Skeletal muscle satellite cell (primary cell): Measurements from ENCODE around the gene NOL12.
A peak's percentile ranks its signal among the peaks of the same experiment; 100 is the strongest.
"Not testable (repeated sequence)": the region's sequence is repeated elsewhere in the genome, so short reads cannot be mapped to it uniquely, and the experiment has no call there.

Experiments used
- H3K27me3 ChIP-seq: 2 replicates; pipeline ENCODE4 v1.7.0; 2013; ENCODE audit warnings: low read length; ENCODE audit not compliant: control insufficient read depth, insufficient read depth
- H3K36me3 ChIP-seq: 2 replicates; pipeline ENCODE4 v1.7.0; 2013; ENCODE audit warnings: mild to moderate bottlenecking, control low read depth, low read length; ENCODE audit not compliant: insufficient read depth
- H3K4me1 ChIP-seq: 2 replicates; pipeline ENCODE4 v1.7.0; 2013; ENCODE audit warnings: low read length; ENCODE audit not compliant: control insufficient read depth, insufficient read depth
- H3K4me2 ChIP-seq: 2 replicates; pipeline ENCODE4 v1.7.0; 2013; ENCODE audit warnings: mild to moderate bottlenecking, low read length
- H3K4me3 ChIP-seq: 2 replicates; pipeline ENCODE4 v1.7.0; 2013; ENCODE audit warnings: low read length
- H3K9ac ChIP-seq: 2 replicates; pipeline ENCODE4 v1.7.0; 2013; ENCODE audit warnings: mild to moderate bottlenecking, low read depth, low read length, moderate library complexity
- H3K9me3 ChIP-seq: replicated peaks from 2 replicates; pipeline ENCODE4 v1.7.0; 2013; ENCODE audit warnings: mild to moderate bottlenecking, control low read depth, low read length

NOL12 gene

DNA sequence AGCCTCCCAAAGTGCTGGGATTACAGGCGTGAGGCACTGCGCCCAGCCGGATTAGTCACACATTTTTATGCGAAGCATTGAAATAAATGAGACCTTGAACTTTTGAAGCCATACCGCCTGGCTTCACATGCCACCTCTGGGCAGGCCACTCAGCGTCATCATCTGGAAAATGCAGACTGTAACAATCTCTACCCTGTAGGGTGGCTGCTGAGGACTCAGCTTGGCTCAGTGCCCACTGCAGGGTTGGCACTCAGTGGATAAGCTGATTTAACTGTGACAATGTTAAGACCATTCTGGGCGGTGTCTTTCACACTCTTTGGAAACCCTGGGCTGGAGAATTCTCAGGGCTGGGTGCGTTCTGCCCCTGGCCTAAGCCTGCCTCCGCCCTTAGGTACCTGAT is 38.2 kb upstream of the NOL12 start:
- Histone ChIP-seq H3K27me3 (no peaks in the 10 kb centered on the region), H3K4me1 (peaks cover 6% of the 10 kb centered on the region), H3K9ac (no peak overlapping the region), H3K36me3 (peaks cover 5% of the 10 kb centered on the region), H3K4me3 (no peak overlapping the region), H3K9me3 (no peaks in the 10 kb centered on the region), H3K4me2 (no peak overlapping the region)

DNA sequence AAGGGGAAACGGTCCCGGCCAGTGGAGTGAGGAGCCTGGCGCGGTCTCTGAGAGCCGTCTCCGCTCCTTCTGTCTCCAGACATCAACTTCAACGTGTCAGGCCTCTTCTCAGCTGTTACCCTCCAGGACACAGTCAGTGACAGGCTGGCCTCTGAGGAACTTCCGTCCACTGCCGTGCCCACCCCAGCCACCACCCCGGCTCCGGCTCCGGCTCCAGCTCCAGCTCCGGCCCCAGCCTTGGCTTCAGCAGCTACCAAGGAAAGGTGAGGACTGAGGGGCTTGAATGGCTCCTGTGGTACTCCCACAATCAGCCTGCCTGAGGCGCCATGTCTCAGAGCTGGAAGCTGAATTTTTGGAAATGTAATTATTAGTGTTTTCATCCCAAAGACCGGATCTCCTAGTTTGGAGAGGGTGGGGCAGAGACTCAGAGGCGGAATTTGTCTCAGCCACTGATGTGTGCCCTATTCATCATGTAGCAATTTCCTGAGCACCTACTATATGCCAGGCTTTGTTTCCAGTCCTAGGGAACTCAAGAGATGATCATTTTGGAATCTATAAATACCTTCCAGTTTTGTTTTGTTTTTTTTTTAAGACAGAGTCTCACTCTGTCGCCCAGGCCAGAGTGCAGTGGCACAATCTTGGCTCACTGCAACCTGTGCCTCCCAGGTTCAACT is 35.5 kb upstream of the NOL12 start:
- H3K36me3 ChIP-seq, result peaks cover 5% of the 10 kb centered on the region
- H3K4me1 ChIP-seq, result peaks cover 6% of the 10 kb centered on the region
- no peak overlapping the region for H3K4me2 ChIP-seq
- no peak overlapping the region for H3K4me3 ChIP-seq
- no peaks in the 10 kb centered on the region for H3K9me3 ChIP-seq
- no peak overlapping the region for H3K9ac ChIP-seq
- no peaks in the 10 kb centered on the region for H3K27me3 ChIP-seq

DNA sequence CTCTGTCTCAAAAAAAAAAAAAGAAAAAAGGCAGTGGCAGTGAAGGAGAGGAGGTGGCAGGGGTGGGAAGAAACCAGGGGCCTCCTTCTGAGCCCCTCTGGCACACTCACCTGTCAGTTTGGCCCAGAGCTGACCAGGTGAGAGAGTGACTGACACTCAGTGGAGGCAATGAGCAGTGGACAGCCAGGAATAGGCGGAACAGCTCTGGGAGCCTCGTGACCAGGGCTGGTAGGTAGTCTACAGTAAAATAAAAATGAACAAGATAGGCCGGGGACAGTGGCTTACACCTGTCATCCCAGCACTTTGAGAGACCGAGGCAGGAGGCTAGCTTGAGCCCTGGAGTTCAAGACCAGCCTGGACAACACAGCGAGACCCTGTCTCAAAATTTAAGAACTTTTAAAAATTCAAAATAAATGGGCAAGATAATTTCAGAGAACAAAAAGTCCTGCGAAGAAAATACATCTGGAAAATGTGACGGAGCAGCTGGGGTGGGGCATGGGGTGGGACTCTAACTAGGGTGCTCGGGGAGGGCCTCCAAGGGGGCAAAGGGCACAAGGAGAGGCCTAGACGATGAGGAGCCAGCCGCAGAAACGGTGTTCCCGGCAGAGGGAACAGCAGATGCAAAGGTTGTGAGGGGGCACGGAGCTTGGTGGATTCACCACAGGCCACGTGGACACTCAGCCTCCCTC is 31.4 kb upstream of the NOL12 start:
- H3K4me3 ChIP-seq, result no peak overlapping the region
- H3K4me1 ChIP-seq, result peaks cover 13% of the 10 kb centered on the region
- H3K9me3 ChIP-seq, result no peaks in the 10 kb centered on the region
- H3K9ac ChIP-seq, result no peak overlapping the region
- H3K36me3 ChIP-seq, result peaks cover 5% of the 10 kb centered on the region
- no peak overlapping the region for H3K4me2 ChIP-seq
- H3K27me3 ChIP-seq, result no peaks in the 10 kb centered on the region

GRCh38 chr22:37655252-37655563 is 30.9 kb upstream of the NOL12 start:
- no peak overlapping the region for H3K4me2 ChIP-seq
- no peaks in the 10 kb centered on the region for H3K9me3 ChIP-seq
- H3K36me3 ChIP-seq, result peaks cover 2% of the 10 kb centered on the region
- H3K4me1 ChIP-seq, result peaks cover 18% of the 10 kb centered on the region
- H3K9ac ChIP-seq, result no peak overlapping the region
- no peaks in the 10 kb centered on the region for H3K27me3 ChIP-seq
- H3K4me3 ChIP-seq, result no peak overlapping the region

- H3K4me1 ChIP-seq, result peaks cover 32% of the 10 kb centered on the region
- not testable (repeated sequence) for H3K27me3 ChIP-seq, H3K9ac ChIP-seq, H3K36me3 ChIP-seq, H3K4me2 ChIP-seq, H3K4me3 ChIP-seq, H3K9me3 ChIP-seq
Measured at GRCh38 chr22:37656583-37656982, 29.6 kb upstream of the NOL12 start.

- Histone ChIP-seq H3K9ac (peak overlapping the region; percentile 70), H3K4me2 (peak overlapping the region; percentile 86), H3K9me3 (no peaks in the 10 kb centered on the region), H3K4me3 (peak overlapping the region; percentile 73), H3K4me1 (peaks cover 39% of the 10 kb centered on the region), H3K36me3 (no peaks in the 10 kb centered on the region), H3K27me3 (no peaks in the 10 kb centered on the region)
Measured at GRCh38 chr22:37657590-37658132, 28.5 kb upstream of the NOL12 start.

- Histone ChIP-seq H3K36me3 (no peaks in the 10 kb centered on the region), H3K4me2 (peak within 1 kb of the TSS; percentile 96), H3K4me1 (peaks cover 42% of the 10 kb centered on the region), H3K4me3 (peak within 1 kb of the TSS; percentile 82), H3K9ac (peak within 1 kb of the TSS; percentile 79), H3K27me3 (no peaks in the 10 kb centered on the region), H3K9me3 (no peaks in the 10 kb centered on the region)
Measured at GRCh38 chr22:37658133-37659065, 27.7 kb upstream of the NOL12 start, which contains the start of gene PDXP. Gene PDXP (plus strand): TSS chr22:37658723. CDS start chr22:37658783, 60 bp downstream.

GRCh38 chr22:37659066-37659896 is 26.9 kb upstream of the NOL12 start:
- H3K4me1 ChIP-seq, result peaks cover 51% of the 10 kb centered on the region
- H3K9me3 ChIP-seq, result no peaks in the 10 kb centered on the region
- peak overlapping the region; percentile 96 for H3K4me2 ChIP-seq
- H3K9ac ChIP-seq, result peak overlapping the region; percentile 79
- peak overlapping the region; percentile 82 for H3K4me3 ChIP-seq
- H3K36me3 ChIP-seq, result no peaks in the 10 kb centered on the region
- H3K27me3 ChIP-seq, result no peaks in the 10 kb centered on the region

GRCh38 chr22:37659897-37660708 is 26.0 kb upstream of the NOL12 start:
- Histone ChIP-seq H3K4me1 (peaks cover 57% of the 10 kb centered on the region), H3K9me3 (no peaks in the 10 kb centered on the region), H3K9ac (no peak overlapping the region), H3K27me3 (no peaks in the 10 kb centered on the region), H3K4me3 (peak overlapping the region; percentile 82), H3K36me3 (no peaks in the 10 kb centered on the region), H3K4me2 (peak overlapping the region; percentile 96)

DNA sequence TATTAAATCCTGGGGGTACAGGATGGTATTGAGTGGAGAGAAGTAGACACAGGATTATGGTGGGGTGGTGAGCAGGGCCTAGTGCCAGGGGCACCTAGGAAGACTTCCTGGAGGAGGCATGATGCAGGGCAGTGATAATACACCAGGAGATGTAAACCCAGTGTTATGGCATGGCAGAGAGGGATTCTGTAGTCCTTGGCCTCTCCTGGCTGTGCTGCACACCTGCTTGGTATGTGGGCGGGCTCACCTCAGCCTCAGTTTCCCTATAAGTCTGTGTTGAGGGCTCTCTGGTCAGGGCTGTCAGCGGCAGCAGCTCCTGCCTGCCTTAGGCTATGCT is 25.5 kb upstream of the NOL12 start:
- Histone ChIP-seq H3K4me1 (peaks cover 57% of the 10 kb centered on the region), H3K9me3 (no peaks in the 10 kb centered on the region), H3K27me3 (no peaks in the 10 kb centered on the region), H3K4me2 (peak overlapping the region; percentile 96), H3K4me3 (no peak overlapping the region), H3K36me3 (peaks cover 2% of the 10 kb centered on the region), H3K9ac (no peak overlapping the region)
